COLO829 (cell line): ENCODE results near the gene RBPJ.
"Not testable (repeated sequence)": the region's sequence is repeated elsewhere in the genome, so short reads cannot be mapped to it uniquely, and the experiment has no call there.

Experiments used
- DNase-seq: peaks from one replicate; pipeline ENCODE4 v3.0.0; 2012; ENCODE audit warnings: low spot score

RBPJ gene

DNA sequence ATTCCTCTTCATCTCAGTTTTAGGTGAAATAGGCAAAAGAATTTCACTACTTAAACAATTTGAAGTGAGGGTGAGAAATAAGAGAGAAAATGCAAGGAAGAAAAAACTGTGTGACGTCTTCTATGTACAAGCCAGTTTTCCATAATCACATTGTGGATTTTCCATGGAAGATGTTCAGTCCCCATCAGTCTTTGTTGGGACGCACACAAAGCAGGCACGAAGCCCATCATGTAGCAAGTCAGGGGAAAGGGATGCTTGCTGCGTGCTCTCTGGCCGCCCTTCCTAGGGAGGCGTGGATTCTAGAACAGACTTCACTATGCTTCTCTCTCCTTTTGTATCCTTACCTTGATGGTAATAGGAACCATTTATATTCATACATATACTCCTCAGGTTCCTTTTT, 54.7 kb downstream of the RBPJ start:
- DNase-seq: no peak

DNA sequence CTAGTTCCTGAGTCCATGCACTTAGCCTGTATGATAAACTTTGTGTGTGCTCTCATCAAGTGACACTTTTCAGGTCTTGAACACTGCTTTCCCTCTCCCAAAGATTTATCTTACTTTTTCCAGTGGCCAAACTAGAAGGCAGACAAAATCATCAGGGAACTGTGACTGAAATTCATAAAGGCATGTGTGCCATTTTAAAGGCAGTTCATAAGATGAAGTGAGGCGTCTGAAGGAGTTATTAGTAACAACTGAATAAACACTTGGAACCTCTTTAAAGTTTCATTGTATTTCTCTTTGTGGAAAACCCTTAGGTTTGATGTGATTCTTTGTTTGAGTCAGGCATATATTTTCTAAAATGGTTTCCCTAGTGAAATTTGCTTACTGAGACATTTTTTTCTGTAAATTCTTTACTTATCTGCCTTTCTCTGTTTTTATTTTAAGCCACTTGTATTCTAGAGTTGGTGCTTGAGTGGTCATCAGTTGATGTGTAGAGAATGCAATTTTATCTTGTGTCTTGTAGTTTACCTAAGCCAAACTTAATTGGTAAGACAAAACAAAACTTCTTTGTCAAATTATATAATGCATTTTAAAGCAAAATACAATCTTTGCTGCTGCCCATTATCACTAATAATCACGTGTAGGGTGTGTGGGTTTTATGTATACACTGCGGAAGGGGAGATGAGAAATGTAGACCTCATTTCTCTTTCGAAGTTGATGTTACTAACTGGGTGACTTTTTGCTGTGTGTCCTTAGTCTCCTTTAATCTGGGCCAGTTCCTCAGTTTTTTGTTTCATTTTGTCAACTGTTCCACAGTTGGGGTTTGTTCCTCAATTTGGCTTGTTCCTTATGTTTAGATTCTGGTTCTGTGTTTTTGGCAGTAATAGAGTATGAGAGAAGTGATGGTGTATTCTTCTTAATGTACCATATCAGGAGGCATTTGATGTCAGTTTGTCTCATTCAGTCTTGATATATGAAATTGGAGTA, 56.8 kb downstream of the RBPJ start:
- no peak for DNase-seq

GRCh38 chr4:26379837-26380236, 59.0 kb downstream of the RBPJ start:
- DNase-seq: no peak

GRCh38 chr4:26380740-26381139, 59.9 kb downstream of the RBPJ start:
- DNase-seq: no peak

- no peak for DNase-seq
These were observed 63.7 kb downstream of the RBPJ start for GRCh38 chr4:26384380-26385057.

DNA sequence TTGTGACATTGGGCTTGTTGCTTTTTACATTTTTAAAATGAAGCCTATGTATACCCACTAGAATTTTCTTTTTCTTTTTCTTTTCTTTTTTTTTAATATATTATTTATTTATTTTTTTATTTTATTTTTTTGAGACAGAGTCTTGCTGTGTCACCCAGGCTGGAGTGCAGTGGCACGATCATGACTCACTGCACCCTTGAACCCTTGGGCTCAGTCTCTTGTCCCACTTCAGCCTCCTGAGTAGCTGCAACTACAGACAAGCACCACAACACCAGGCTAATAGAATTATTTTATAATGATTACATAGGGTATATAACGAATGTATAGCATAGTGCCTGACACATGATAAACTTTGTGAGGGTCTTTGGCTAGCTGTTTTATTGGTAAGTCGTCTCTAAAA, 64.9 kb downstream of the RBPJ start:
- DNase-seq: no peak

- no peak for DNase-seq
These were observed 65.6 kb downstream of the RBPJ start for GRCh38 chr4:26386386-26386785.

GRCh38 chr4:26388671-26389070, 67.9 kb downstream of the RBPJ start:
- DNase-seq: no peak

DNA sequence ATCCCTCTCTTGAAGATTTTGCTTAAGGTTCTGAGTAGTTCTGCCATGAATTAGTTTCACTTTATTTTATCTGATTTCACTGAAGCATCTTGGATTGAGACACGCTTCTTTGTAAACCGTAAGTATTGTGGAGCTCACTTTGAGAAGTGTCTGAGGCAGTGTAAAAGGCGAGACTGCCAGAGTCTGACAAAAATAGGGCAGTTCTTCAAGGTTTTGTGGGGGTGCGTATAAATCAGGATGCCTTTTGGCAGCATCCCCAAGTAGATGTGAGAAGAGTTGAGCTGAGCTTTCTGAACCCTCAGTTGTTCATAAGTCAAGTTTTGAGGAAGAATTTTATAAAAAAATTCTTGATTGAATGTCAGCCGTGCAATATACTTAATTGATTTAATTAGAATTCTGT, 76.3 kb downstream of the RBPJ start:
- no peak for DNase-seq

- no peak for DNase-seq
These were observed 79.3 kb downstream of the RBPJ start for GRCh38 chr4:26400132-26400531.

DNA sequence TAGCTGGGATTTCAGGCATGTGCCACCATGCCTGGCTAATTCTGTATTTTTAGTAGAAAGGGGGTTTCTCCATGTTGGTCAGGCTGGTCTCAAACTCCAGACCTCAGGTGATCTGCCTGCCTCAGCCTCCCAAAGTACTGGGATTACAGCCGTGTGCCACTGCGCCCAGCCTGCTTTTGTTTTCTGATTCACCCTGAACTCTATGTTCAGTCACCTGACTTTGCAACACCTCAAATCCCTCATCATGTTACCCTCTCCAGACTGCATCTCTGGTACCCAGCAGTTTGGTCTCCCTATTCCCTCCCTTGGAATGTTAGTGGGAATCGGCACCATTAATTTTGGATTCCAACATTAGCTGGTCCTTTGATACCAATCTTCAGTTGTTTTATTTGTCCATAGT, 81.2 kb downstream of the RBPJ start:
- not testable (repeated sequence) for DNase-seq

DNA sequence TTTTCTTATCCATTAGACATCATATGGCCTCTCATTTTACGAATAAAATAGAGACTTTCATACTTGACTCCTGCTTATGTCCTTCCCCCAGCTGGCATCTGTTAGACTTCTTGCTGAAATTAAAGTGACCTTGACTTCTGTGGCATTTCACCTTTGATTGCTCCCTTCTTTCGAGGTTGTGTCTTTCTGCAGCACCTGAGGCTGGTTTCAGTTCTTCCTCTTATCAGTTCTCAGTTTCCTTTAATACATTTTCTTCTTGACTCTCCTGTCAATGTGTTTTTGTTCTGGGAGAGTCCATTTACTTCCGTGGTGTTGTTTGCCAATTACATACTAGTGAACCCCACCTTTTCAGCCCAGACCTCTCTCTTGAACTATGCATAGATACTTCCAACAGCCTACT, 81.6 kb downstream of the RBPJ start:
- DNase-seq: no peak

- DNase-seq: no peak
These were observed 84.0 kb downstream of the RBPJ start for GRCh38 chr4:26404743-26405206.

DNA sequence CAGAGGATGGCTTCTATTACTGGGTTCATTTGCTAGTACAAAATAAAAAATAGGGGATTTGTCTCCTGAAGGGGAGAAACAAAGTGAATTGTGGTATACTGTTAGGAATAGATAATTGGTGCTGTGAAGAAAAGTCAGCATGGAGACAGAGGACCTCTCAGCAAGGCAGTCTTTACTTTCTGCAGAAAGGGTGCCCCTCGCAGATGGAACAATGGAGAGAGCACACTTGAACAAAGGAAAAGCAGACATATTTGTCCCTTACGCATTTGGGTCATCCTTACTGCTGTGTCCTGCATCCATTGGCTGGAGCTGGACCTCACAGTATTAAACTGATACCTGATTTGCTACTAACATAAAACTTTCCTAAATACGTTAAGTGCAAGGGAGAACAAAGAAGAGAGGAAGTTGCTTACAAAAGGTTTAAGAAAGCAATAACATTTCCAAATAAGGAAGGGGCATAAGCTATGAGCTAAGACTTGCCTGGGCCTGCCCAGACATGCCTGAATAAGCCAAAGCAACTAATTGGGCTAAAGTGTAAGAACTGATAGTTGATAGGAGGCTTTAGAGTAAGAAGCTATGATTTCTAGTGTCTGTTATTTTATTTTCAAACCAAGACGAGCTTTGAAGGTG, 85.6 kb downstream of the RBPJ start:
- no peak for DNase-seq

GRCh38 chr4:26407476-26407875, 86.7 kb downstream of the RBPJ start:
- DNase-seq: no peak

GRCh38 chr4:26410385-26411293, 89.8 kb downstream of the RBPJ start:
- peak; percentile 35 for DNase-seq

DNA sequence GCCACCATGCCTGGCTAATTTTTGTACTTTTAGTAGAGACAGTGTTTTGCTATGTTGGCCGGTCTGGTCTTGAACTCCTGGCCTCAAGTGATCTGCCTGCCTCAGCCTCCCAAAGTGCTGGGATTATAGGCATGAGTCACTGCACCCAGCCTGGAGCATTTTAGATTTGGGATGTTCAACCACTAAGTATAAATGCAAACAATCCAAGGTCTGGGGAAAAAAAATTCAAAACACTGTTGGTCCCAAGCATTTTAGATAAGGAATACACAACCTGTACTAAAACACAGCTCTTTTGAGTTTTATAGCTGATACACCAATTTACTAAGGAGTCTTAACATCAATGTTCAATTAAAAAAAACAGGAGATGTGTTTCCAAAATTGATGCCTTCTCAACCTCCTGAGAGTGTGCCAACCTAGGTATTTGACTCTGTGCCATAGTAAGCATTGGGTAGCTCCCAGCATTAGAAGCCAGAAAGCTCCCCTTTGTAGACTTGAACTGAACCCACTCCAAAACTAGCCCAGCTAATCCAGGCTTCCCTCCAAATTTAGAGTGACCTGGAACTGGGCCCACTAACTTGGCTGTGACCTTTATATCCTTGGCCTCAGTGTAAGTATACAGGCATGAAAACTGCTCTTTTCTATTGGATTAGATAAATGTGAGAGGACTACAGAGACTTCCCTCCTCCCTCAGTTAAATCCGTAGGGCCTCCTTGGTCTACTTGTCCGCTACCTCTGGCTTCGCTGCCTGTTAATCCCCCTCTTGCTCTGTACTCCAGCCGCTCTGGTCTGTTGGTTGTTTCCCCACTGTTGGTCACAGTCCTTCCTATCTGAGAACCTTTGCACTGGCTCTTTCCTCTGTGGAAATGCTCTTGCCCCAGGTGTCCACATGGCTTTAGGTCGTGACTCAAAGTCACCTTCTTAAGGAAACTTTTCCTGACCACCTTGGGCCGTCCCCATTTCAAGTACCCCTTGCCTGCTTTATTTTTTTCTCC, 91.9 kb downstream of the RBPJ start:
- DNase-seq: no peak

DNA sequence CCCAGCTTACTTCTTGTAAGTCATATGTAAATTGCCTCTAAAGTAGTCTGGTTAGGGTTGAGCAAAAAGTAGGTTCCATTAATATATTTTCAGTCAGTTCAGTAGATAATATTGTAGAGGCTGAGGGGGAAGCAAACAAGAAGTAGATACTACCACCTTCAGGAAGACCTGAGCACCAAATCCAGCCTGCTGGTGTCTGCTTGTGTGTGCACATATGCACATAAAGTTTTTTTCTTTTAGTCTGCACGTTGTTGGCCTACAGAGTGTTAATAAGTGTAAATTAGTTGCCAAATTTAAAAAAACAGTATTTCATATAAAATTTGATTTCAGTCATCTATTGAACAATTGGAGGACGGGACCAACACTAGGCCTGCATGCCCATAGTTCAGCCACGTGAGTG, 92.8 kb downstream of the RBPJ start:
- DNase-seq: no peak

DNA sequence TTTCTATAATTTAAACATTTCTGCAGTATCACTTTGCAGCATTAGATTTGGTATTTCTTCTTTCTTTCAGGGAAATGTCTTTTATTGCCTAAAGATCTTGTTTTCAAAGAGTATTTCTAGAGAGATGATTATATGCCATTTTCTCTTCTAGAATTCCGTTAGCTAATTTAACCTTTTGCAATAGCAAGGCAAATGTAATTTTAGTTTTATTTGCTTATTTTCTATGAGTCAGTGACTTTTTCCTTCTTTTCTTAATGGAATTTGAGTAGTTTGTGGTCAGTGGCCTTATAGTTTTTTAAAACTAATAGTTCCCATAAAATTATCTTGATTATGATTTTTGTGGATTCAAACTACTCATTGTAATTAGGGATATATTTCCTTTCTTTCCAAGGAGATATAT, 97.3 kb downstream of the RBPJ start:
- DNase-seq: no peak

DNA sequence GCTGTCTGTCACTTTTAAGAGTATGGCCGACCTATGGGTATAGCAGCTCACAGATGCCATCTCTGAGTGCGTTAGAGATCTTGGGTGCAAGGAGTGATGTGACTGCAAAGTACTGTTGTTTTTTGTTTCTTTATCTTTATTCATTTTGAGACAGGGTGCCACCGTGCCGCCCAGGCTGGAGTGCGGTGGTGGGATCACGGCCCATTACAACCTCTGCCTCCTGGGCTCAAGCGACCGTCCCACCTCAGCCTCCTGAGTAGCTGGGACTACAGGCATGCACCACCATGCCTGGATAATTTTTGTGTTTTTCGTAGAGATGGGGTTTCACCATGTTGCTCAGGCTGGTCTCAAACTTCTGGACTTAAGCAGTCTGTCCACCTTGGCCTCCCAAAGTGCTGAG, 98.0 kb downstream of the RBPJ start:
- no peak for DNase-seq
